NCI-H2029 treated with DMSO at 0.1 percent for 48 hours (cell line): ENCODE measurements around the gene PLCB1.
A peak's percentile ranks its signal among the peaks of the same experiment; 100 is the strongest.

Source experiments
- DNase-seq: peaks from one replicate; lab custom pipeline; 2025; lab: John Stamatoyannopoulos, UW

PLCB1 gene

DNA sequence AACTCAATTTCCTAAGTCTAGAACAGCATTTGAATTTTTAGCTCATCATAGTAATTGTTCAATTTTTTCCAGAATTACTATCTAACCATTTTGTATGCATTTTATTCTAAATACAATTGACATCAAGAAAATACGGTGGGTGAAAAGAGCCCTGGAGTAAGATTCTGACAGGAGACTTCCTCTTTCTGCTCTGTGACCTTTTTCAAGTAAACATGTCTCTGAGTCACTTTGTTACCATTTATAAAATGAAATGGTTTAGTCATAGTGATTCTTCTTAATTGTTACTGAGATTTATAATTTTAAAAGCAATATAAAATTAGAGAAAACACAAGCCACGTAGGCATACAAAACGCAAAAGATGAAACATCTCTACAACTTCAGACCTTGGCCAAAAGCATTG is 80.2 kb downstream of the PLCB1 start:
- no peak for DNase-seq

DNA sequence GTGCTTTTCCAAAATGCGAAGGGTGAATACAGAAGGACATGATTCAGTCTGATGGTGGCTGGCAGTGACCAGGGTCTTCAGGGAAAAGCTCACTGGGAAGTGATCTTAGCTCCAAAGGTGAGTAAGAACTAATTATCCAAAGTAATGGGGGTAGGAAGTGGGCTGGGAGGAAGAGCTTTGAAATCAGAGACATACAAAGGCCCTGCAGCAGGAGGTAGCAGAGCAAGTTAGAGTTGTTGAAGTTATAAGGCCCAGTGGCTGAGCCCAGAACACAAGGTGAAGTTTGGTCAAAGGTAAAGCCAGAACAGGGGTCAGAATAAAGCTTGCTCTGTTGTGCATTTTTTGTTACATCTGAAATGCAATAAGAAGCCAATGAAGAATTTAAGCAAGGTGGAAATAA is 81.2 kb downstream of the PLCB1 start:
- no peak for DNase-seq

DNA sequence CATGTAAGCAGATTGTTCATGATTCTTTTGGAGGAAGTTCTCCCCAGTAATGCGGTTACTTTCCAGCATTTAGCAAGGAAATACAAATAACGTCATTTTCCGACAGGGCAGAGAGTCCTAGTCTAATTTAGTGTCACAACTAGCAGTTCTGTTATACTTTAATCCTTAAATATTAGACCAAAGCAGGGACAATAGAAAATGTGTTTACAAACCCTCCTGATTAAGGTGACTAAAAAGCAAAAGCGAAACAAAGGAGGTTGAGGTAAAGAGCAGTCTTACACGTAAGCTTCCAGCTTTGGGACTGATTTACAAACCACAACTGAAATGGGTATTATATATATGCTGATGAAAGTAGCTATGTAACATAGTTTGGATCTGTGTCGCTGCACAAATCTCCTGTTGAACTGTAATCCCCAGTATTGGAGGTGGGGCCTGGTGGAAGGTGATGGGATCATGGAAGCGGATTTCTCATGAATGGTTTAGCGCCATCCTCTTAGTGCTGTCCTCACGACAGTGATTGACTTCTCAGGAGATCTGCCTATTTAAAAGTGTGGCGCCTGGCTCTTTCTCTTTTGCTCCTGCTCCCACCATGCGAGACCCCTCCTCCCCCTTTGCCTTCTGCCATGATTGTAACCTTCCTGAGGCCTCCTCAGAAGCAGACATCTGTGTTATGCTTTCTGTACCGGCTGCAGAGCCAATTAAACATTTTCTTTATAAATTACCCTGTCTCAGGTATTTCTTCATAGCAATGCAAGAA is 81.9 kb downstream of the PLCB1 start:
- no peak for DNase-seq

DNA sequence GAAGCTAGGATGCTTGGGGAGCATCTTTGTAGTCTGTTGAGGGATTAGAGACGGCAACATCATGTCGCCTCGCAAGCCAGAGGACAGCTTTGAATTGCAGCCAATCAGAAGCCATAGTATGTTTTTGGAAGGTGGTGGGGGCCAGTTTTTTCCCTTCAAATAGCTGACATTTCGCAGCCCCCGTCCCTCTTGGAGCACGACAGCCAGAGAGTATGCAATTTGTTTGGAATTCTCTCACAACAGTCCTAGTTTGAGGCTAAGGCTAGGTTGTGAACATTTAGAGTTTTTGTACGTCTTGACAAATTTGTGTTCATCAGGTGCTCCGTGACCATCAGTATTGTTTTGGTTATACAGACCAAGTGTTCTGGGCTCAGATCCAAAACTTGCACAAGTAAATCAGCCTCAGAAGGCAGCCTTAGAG is 83.3 kb downstream of the PLCB1 start:
- no peak for DNase-seq

DNA sequence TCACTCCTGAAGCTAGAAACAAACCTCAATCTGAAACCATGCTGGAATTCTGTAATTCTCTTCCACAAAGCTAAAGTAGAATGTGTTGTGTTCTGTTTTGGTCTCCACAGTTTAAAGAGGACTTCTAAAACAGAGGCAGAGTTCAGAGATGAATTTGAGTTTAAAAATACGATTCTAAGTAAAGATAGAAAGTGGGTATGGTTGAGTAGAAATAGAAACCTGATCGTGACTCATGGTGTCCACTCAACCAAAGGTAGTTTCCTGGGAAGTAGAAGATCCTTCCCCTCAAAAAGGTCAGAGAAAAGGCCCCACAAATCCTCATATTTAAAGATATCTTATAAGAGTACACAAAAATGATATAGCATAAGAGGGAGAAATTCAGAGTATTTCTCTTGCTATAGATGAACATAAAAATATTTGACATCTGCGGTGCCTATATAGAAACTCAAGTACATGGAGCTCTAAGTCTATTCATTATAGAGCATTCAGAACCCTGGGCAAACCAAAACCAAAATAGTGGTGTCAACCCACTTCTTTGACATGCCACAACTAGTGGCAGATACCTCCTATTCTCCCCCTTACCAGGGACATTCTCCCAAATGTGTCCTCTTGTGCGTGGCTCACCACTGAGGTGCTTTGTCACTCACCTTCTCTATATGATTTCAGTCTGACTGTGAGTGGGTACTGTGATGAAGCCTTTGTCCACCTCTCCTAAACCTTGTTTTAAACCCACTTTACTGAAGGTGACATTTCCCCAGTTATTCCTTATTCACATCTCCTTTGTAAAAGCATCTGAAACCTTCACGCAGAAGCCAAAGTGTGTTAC is 84.5 kb downstream of the PLCB1 start:
- no peak for DNase-seq

DNA sequence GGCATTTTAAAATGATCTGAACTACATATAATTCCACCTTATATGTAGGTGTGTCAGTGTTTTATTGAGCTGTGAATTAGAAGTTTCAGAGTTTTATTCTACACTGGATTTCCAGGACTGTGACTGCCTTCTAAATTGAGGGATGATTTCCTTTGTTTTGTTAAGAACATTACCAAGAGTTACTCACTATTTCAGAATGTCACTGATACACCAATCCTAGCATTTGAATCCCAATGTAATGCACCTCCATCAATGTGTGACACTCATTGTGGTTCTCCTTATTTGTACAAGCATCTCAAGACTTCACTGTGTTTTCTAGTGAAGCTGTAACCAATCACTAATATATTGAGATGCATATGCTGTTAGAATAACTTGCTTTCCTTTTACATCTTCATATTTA is 86.8 kb downstream of the PLCB1 start:
- DNase-seq = no peak

DNA sequence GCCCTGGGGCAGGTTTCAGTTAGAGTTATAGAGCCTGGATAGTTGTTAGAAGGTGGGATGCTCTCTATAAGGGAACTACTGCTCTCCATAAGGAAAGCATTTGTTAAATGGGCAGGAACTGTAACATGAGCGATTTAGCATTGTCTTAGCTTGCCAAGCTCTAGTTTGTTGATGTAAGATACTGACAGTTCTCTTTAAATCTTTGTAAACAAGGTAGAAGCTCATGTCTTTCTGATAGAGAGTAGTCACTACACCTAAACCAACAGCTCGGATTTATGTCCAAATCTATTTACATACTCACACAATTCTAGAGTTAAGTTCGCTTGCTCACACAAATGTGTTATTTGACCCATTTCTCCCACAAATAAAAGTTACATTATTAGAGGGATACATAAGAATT is 87.3 kb downstream of the PLCB1 start:
- no peak for DNase-seq

DNA sequence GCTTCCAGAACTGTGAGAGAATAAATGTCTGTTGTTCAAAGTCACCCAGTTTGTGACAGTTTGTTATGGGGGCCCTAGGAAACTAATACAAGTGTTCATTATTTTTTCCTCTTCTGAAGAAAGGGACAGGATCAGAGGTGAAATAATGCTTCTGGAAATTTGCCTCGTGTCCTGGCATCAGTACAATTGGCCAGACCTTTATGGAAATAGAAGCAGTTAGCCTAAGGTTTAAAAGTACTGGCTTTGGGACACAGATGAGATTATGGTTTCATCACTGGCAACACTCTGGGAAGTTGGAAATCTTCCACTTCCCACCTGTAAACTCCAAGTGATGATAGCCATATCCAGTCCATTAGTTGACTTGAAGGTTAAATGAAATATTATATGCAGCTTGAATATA is 88.7 kb downstream of the PLCB1 start:
- no peak for DNase-seq

DNA sequence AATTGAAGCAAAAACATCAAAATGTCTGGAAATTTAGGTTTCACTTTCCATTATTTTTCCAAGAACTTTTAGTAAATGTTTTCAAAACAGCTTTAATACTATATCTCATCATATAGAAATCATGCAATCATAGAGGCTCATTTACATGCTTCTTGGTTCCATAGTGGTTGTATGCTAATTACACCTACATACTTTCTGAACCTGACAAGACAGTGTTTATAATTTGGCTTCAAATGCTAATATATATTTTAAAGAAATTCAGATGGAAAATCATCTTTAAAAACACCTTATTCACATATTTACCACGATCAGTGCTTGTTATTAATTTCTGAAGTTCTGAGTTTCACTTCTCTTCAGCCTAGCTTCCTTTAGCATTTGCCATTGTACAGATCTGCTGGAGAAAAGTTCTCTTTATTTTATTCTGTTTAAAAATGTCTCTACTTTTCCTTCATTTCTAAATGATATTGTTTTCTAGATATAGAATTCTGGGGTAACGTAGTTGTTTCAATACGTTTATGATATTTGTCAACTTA is 89.9 kb downstream of the PLCB1 start:
- no peak for DNase-seq

DNA sequence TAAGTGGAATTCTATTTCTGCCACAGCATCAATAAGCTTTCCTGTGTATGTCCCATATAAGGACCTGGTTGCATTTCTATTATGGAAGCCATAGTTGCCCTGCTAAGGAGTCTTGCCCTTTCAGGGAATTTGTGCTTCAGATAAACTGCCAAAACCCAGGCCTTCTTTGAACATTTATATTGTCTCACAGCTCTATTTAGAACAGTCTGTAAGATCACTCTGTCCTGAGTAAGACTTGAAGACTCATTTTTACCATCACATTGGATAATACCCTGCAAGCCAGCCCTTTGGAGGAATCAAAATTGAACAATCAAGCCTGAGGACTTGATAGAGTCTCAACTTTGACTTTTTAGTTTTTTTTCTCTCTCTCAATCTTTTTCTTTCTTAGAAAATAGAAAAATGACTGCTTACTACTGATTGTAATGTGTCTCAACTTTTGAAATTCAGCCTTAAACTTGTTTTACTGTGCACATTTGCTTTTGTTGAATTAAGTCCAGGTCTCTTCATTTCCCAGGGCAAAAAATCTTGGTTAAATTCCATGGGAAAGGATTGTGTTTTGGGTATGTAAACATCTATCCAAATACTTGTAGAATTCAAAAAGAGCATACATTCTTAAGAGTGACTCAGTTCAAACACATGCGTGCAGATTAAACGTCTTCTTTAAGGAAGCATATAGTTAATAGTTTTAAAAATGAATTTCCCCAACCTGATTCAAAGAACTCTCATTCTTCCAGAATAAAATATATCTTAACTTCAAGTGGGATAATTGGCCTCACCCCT is 91.2 kb downstream of the PLCB1 start:
- no peak for DNase-seq

DNA sequence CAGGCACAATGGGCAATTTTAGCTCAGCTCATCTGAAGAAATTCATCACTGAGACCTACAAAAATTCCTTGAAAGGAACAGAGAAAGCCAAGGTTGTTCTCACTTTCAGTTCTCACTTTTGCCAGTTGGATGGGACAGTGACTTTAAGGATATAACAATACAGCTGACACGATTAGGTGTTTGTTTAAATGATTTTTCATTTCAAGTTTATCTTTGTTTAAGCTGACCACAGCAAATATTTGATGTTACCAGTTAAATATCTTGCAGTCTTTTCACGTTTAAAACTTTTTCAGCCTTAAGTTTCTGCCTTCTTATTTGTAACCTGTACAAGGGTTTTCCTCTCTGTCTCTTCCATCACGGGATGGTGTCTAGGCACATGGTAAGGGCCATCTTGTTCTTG is 93.6 kb downstream of the PLCB1 start:
- DNase-seq = no peak

DNA sequence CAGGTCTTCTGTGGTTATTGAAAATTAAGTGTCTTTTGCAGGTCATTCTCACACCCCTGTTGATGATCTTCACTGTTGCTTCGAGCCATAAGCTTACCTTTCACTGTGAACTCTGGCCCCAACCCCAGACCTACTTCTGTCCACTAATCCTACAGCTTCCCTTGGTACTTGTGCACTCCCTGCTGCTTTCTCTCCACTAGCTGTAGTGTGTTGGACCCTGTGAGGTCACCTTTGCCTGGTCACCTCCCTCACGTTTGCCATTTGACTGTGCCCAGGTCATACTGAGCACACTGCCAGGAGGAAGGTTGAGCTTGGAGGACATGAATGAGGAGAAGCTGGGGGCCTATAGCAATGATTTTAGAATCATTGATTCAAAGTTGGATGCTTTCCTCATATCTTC is 94.0 kb downstream of the PLCB1 start:
- DNase-seq = no peak

DNA sequence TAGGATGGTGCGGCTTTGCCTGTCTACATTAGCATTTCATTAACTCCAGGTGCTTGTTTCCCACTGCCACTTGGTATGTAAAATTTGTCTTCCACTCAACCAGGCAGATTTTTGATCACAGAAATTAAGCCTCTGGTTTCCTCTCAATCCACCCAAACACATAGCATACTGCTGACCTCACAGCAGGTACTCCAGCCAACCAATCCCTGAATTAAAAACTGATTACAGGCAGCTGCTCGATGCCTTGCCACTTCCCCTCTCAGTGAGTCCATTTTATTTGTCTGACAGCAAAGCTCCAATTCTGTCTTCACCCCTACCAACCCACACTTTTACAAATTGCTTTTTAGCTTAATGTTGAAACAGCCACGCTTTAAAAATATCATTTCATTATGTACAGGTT is 95.2 kb downstream of the PLCB1 start:
- DNase-seq = peak; percentile 24

DNA sequence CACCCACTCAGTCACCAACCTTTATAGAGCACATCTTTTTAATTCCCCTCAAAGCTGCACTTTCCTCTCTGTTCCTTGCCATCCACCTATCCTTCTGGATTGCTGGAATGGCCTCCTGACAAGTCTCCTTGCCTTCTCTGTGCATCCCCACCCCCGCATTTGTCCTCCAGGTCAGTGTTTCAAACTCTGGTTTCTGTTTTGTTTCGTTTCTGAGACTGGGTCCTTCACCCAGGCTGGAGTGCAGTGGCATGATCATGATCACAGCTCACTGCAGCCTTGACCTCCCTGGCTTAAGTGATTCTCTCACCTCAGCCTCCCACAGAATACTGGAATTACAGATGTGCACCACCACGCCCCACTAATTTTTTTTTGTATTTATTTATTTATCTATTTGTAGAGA is 96.2 kb downstream of the PLCB1 start:
- peak; percentile 31 for DNase-seq

DNA sequence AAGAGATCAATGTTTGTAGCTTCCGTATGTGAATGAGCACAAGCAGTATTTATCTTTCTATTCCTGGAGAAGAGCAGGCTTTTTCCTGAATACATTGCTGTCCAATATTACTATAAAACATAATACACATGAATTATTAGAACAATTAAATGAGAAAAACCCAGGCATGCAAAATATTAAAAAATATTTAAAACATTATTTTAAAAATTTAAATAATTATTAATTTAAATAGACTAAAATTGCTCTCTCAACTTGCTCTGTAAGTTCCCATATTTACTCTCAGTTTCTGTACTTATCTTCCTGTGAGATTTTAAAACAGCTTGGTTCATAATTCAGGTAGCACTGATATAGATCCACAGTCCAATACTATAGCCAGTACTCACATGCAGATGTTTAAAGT is 97.0 kb downstream of the PLCB1 start:
- no peak for DNase-seq

DNA sequence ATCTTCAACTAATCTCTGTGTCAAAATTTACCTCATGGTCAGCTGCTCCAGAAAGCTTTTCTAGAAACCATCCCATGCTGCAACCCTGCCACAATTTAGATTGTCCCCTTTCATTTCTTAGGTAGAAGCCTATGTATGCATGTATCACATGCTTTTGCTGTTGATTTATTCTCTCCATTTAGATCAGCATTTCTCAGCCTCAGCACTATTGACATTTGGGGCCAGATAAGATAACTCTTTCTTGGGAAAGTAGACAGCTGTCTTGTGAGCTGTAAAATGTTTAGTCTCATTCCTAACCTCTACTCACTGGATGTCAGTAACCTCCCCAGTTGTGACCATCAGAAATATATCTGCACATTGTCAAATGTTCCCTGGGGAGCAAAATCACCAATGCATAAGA is 99.0 kb downstream of the PLCB1 start:
- no peak for DNase-seq

DNA sequence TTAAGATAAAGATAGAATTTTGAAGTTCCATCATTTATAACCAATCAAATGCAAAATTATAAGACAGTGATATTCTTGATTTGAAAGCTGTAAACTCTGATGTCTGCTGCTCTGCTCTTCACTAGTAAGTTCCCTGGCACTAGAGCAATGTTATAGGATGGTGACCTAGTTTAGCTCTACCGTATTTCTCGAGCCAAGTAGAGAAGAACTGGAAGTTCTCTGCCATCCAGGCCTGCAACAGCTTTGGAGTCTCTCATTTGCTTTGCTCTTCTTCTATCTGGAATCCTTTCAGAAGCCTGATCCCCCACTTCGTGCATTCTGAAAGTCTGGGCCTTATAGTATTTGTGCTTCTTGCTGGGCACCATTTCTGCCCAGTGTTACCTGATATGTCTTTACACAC is 100.3 kb downstream of the PLCB1 start:
- DNase-seq = no peak

DNA sequence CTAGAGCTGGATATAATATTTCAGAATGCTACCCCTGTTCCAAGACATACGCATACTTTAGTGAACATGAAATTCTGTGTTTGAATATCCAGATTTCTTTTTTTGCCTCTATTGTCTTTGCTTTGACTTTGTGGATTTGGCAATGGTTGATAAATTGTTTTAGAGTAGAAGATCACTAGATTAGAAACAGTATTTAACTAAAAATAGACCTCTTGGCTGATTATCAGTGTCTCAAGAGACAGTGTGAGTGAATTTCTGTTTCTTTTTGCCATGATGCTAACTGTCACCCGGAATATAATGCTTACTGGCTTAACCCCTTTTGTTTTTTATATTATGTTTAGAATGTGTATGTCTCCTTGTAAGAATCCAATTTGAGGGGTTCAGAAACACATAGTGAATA is 102.5 kb downstream of the PLCB1 start:
- no peak for DNase-seq

DNA sequence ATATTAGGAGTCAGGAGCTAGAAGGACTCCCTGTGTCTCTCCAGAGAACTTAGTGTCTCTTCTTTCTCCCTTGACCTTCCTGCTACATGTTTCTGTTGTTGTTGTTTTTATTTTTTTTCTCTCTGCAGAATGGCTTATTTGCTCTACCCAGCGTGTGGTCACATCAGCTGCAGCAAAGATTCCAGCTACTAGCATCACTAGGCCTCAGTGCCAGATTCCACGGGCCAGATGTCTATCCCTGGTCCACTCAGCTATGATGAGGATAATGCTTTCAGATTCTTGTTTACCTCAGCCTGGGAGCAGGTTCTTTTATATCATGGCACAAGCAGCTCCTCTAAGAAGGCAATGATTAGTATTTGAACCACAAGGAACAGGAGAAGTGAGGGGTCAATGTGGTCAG is 110.0 kb downstream of the PLCB1 start:
- no peak for DNase-seq

DNA sequence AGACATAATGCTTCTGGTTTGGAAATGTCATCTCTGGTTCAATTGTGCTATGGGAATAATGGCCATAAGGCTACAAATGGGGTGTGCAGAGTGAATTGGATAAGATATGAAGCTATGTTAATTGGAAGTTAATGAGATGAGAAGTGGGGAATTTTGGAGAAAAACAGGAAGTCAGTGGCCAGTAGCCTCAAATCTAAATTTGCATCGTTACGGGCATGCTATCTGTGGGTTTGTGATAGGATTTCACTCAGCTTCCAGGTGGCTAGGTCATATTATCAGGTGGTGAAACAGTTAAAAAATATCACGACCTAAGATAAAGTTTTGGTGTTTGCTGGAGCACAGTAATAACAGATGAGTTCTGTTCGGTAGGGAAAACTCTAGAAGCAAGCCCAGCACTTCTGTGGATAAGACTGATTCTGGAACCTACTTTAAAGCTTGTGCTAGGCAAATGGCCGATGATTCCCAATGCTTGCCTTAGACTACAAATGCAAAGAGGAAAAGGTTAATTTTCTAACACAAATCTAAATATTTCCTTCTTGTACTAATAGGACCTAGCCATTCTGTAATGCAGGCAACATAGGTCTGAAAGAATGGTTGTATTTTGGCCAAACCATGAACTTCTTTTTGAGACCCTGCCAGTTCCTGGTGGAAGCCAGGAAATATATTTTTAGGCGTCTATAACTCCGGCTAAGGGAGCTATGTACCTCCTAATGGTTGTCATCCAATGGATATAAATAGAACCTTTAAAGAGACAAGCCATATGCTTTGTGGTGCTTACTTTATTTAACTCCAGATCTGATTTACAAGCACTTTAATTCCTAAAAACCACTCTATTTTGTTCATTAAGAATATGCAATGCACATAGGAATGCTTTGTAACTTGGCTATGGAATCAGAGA is 111.0 kb downstream of the PLCB1 start:
- DNase-seq = no peak

DNA sequence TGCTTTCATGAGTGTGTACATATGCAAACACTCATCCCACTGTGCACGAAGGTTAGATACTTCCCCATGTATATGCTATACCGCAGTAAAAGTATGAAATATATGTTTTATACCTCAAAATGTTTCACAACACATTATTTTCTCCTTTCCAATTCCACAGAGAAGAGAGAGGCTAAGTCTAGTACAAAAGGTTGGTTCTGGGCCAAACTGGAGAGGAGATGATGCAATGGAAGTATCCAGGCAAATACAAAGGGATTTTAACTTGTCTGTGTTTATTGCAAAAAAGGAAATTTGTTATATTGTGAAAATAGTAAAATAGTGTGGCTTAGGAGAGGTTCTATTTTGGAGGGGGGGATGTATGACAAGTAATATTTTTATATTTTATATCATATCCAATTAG is 112.6 kb downstream of the PLCB1 start:
- peak; percentile 32 for DNase-seq

DNA sequence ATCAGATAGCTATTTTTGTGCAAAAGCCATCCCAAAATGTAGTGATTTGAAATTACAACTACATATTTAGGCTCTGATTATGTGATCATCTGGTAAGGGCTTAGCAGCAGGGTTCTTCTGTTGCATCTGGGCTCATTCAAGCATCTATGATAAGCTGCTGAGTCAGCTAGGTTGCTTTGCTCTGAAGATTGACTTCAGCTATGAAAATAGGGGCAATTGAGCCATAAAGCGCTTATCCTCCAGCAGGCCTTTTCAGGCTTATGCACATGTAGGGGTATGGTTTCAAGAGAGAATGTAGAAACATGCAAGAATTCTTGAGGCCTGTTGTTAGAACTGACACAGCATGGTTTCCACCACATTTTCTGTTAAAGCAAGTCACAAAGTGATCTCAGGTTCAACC is 114.1 kb downstream of the PLCB1 start:
- DNase-seq = no peak
